Subcutaneous abdominal adipose tissue (tissue), 5 donors: ENCODE data around the gene MYOCOS.

Experiments used
- H3K27ac ChIP-seq: one replicate; pipeline ENCODE4 v1.7.0; 2013; ENCODE audit warnings: low read depth, mild to moderate bottlenecking, inconsistent platforms, low read length, moderate library complexity
- H3K27me3 ChIP-seq, 5 donors: one replicate each; pipeline ENCODE4 v1.7.0; 2013; ENCODE audit warnings: low read length in 5 of 5, inconsistent platforms in 1 of 5; ENCODE audit not compliant: control insufficient read depth in 5 of 5, insufficient read depth in 4 of 5
- H3K36me3 ChIP-seq, 5 donors: one replicate each; pipeline ENCODE4 v1.7.0; 2013; ENCODE audit warnings: low read length in 5 of 5; ENCODE audit not compliant: control insufficient read depth in 5 of 5, insufficient read depth in 5 of 5
- H3K4me1 ChIP-seq, 5 donors: one replicate each; pipeline ENCODE4 v1.7.0; 2013; ENCODE audit warnings: low read length in 5 of 5, mild to moderate bottlenecking in 3 of 5, moderate library complexity in 1 of 5; ENCODE audit not compliant: control insufficient read depth in 5 of 5, insufficient read depth in 5 of 5
- H3K4me3 ChIP-seq, 5 donors: one replicate each; pipeline ENCODE4 v1.7.0; 2013; ENCODE audit warnings: low read length in 5 of 5, low read depth in 1 of 5
- H3K9ac ChIP-seq, 5 donors: one replicate each; pipeline ENCODE4 v1.7.0; 2013; ENCODE audit warnings: low read length in 5 of 5, mild to moderate bottlenecking in 4 of 5, moderate library complexity in 3 of 5
- H3K9me3 ChIP-seq, 5 donors: one replicate each; pipeline ENCODE4 v1.7.0; 2013; ENCODE audit warnings: low read length in 5 of 5; ENCODE audit not compliant: control insufficient read depth in 5 of 5
- donor health status: healthy.
- donor health status: healthy.
- donor health status: healthy.
- donor health status: healthy.
- donor health status: healthy.

MYOCOS gene

DNA sequence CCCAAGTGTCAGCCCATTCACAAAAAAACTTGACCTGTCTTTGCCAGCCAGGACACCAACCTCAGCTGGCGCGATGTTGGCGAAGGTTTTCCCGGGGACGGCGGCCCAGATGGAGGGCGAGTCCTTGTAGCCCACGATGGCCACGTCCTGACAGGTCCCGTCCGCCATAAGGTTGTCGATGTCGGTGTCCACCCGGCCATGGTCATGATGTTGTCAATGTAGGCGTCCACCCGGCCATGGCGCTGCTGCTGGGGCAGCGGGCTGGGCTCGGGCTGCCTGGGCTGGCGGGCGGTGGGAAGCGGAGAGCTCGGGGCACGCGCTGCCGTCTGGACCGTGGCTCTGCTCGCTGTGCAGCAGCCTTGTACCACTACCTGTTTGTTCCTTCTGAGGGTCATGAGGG lies 48.7 kb downstream of the MYOCOS start:
- peaks cover 0 to 15% (median 5%) of the 10 kb centered on the region in 5 donors for H3K4me1 ChIP-seq
- no peaks in the 10 kb centered on the region for H3K36me3 ChIP-seq
- H3K27ac ChIP-seq, result no peak overlapping the region
- no peaks in the 10 kb centered on the region for H3K27me3 ChIP-seq
- no peak overlapping the region for H3K9ac ChIP-seq
- H3K4me3 ChIP-seq, result no peak overlapping the region
- no peaks in the 10 kb centered on the region for H3K9me3 ChIP-seq

DNA sequence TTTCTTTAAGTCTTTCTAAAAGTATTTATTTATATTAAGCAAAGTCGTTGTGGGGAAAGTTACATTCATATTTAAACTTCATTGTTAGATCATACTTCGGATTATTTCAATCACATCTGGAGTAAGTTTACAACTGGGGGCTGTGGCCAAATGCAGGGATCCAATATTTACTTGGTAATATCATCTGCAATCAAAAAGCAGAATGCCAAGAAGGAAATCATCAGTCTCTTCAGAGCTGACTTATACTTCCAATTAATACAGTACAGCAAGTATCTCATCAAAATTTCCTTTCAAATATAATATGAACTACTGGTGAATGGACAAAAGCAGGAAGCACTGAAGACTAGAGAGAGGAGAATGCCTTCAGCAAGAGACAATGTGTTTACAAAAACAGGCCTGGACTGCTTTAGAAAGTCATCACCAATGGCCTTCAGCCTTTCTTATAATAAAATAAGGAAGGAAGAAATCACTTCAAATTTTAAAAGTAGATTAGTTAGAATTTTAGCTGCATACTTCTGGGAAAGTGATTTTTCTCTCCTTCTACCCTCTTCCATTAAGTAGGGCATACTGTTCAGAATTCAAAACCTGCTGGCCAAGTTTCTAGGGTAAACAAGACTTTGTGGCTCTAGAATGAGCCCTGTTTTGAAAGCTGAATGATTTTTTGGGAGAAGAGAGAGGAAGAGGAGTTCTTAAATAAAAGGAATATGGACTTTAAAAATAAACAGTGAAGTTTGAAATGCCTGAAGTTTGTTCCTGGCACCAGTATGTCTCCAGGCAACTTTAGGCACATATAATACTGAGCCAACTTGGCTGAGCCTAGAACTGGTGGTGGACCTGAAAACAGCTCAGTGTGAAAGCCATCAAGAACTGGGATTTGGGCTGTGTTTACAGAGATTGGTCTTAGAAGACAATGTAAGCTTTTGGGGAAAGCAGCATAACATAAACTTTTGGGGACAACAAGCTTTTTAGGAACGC lies 52.7 kb downstream of the MYOCOS start:
- Histone ChIP-seq H3K9me3 (no peaks in the 10 kb centered on the region), H3K4me3 (no peak overlapping the region), H3K9ac (peak overlapping the region in 2 of 5 donors; percentile 30 to 42), H3K27ac (peak overlapping the region; percentile 2), H3K36me3 (no peaks in the 10 kb centered on the region), H3K27me3 (no peaks in the 10 kb centered on the region), H3K4me1 (peaks cover 0 to 15% (median 5%) of the 10 kb centered on the region in 5 donors)
